SJSA1 (cell line): ENCODE results near the gene SHC3. TPM values are rescaled to one million over a fixed set of nuclear protein-coding genes. Genes with fewer than 3 reads are reported as not detected.

Experiments used
- DNase-seq, 2 experiments: peaks; one replicate each; pipeline ENCODE4 v3.0.0-alpha.2; 2015 to 2020; ENCODE audit warnings: low spot score in 2 of 2, low read depth in 1 of 2
- H3K27ac ChIP-seq: fragments of 250-450 bp; sonication (Bioruptor Pico); 2 replicates; pipeline ENCODE4 v1.5.1; 2020; ENCODE audit warnings: mild to moderate bottlenecking, moderate library complexity
- H3K27me3 ChIP-seq: fragments of 250-450 bp; sonication (Bioruptor Pico); replicated peaks from 2 replicates; pipeline ENCODE4 v1.5.1; 2020; ENCODE audit warnings: mild to moderate bottlenecking, moderate library complexity
- H3K36me3 ChIP-seq: fragments of 250-450 bp; sonication (Bioruptor Pico); 2 replicates; pipeline ENCODE4 v1.5.1; 2020; ENCODE audit warnings: mild to moderate bottlenecking
- H3K4me1 ChIP-seq: fragments of 250-450 bp; sonication (Bioruptor Pico); replicated peaks from 2 replicates; pipeline ENCODE4 v1.6.1; 2021; ENCODE audit warnings: mild to moderate bottlenecking
- H3K4me3 ChIP-seq: fragments of 250-450 bp; sonication (Bioruptor Pico); 2 replicates; pipeline ENCODE4 v1.5.1; 2020; ENCODE audit warnings: mild to moderate bottlenecking
- H3K9me3 ChIP-seq: fragments of 250-450 bp; sonication (Bioruptor Pico); replicated peaks from 2 replicates; pipeline ENCODE4 v1.5.1; 2020; ENCODE audit warnings: mild to moderate bottlenecking
- total RNA-seq: library from RNA; depleted of rRNA; stranded (reverse); fragments of >200 nt; shearing (Covaris generic); gene quantifications from 2 replicates; pipeline ENCODE4 v1.2.3, GENCODE V29; 2014

SHC3 gene
- total RNA-seq, 1 experiment from 2014 or later: 0.34 TPM

- DNase-seq: no peak
- no peaks in the 10 kb centered on the region for H3K9me3 ChIP-seq
- no peaks in the 10 kb centered on the region for H3K36me3 ChIP-seq
- no peaks in the 10 kb centered on the region for H3K27me3 ChIP-seq
- no peak overlapping the region for H3K27ac ChIP-seq
- H3K4me3 ChIP-seq: no peak overlapping the region
- no peaks in the 10 kb centered on the region for H3K4me1 ChIP-seq
Observed at GRCh38 chr9:89204801-89205200, 26.2 kb upstream of the SHC3 start.

- H3K9me3 ChIP-seq: no peaks in the 10 kb centered on the region
- no peak overlapping the region for H3K4me3 ChIP-seq
- H3K27ac ChIP-seq: no peak overlapping the region
- no peak for DNase-seq
- no peaks in the 10 kb centered on the region for H3K4me1 ChIP-seq
- no peaks in the 10 kb centered on the region for H3K27me3 ChIP-seq
- H3K36me3 ChIP-seq: no peaks in the 10 kb centered on the region
Observed at GRCh38 chr9:89195131-89195797, 16.6 kb upstream of the SHC3 start.

GRCh38 chr9:89194421-89195130 is 16.0 kb upstream of the SHC3 start:
- H3K27me3 ChIP-seq: no peaks in the 10 kb centered on the region
- no peaks in the 10 kb centered on the region for H3K9me3 ChIP-seq
- no peak for DNase-seq
- H3K27ac ChIP-seq: no peak overlapping the region
- H3K4me3 ChIP-seq: no peak overlapping the region
- no peaks in the 10 kb centered on the region for H3K36me3 ChIP-seq
- H3K4me1 ChIP-seq: no peaks in the 10 kb centered on the region

- no peaks in the 10 kb centered on the region for H3K9me3 ChIP-seq
- H3K36me3 ChIP-seq: no peaks in the 10 kb centered on the region
- H3K27me3 ChIP-seq: no peaks in the 10 kb centered on the region
- no peak for DNase-seq
- H3K4me1 ChIP-seq: no peaks in the 10 kb centered on the region
- H3K27ac ChIP-seq: no peak overlapping the region
- no peak overlapping the region for H3K4me3 ChIP-seq
Observed at GRCh38 chr9:89191004-89191403, 12.4 kb upstream of the SHC3 start.

GRCh38 chr9:89189215-89189614 is 10.6 kb upstream of the SHC3 start:
- no peak overlapping the region for H3K27ac ChIP-seq
- no peaks in the 10 kb centered on the region for H3K9me3 ChIP-seq
- H3K36me3 ChIP-seq: no peaks in the 10 kb centered on the region
- no peak for DNase-seq
- no peak overlapping the region for H3K4me3 ChIP-seq
- H3K27me3 ChIP-seq: no peaks in the 10 kb centered on the region
- no peaks in the 10 kb centered on the region for H3K4me1 ChIP-seq

GRCh38 chr9:89187950-89188349 is 9.3 kb upstream of the SHC3 start:
- H3K27me3 ChIP-seq: no peaks in the 10 kb centered on the region
- DNase-seq: no peak

GRCh38 chr9:89187541-89187940 is 8.9 kb upstream of the SHC3 start:
- Histone ChIP-seq H3K27ac (no peak overlapping the region), H3K4me1 (no peaks in the 10 kb centered on the region), H3K27me3 (no peaks in the 10 kb centered on the region), H3K9me3 (no peaks in the 10 kb centered on the region), H3K36me3 (no peaks in the 10 kb centered on the region), H3K4me3 (no peak overlapping the region)
- no peak for DNase-seq

More at GRCh38 chr9:89187950-89188349, 9.3 kb upstream of the SHC3 start:
- Histone ChIP-seq H3K36me3 (no peaks in the 10 kb centered on the region), H3K4me3 (no peak overlapping the region), H3K9me3 (no peaks in the 10 kb centered on the region), H3K27ac (no peak overlapping the region), H3K4me1 (no peaks in the 10 kb centered on the region)

- Histone ChIP-seq H3K4me1 (no peaks in the 10 kb centered on the region), H3K27me3 (no peaks in the 10 kb centered on the region), H3K9me3 (no peaks in the 10 kb centered on the region), H3K36me3 (no peaks in the 10 kb centered on the region), H3K27ac (no peak overlapping the region), H3K4me3 (no peak overlapping the region)
- DNase-seq: no peak
Observed at GRCh38 chr9:89186960-89187359, 8.3 kb upstream of the SHC3 start.

GRCh38 chr9:89185980-89186379 is 7.4 kb upstream of the SHC3 start:
- Histone ChIP-seq H3K27ac (no peak overlapping the region), H3K27me3 (no peaks in the 10 kb centered on the region), H3K9me3 (no peaks in the 10 kb centered on the region), H3K36me3 (no peaks in the 10 kb centered on the region), H3K4me1 (no peaks in the 10 kb centered on the region), H3K4me3 (no peak overlapping the region)
- no peak for DNase-seq

GRCh38 chr9:89183146-89183545 is 4.5 kb upstream of the SHC3 start:
- no peak overlapping the region for H3K4me3 ChIP-seq
- H3K27ac ChIP-seq: no peak overlapping the region
- H3K4me1 ChIP-seq: peaks cover 24% of the 10 kb centered on the region
- no peaks in the 10 kb centered on the region; the same call in 1 of the 2 replicates for H3K27me3 ChIP-seq
- no peak for DNase-seq
- H3K36me3 ChIP-seq: no peaks in the 10 kb centered on the region
- H3K9me3 ChIP-seq: no peaks in the 10 kb centered on the region

- Histone ChIP-seq H3K27me3 (peaks cover 4% of the 10 kb centered on the region), H3K4me3 (no peak overlapping the region), H3K27ac (no peak overlapping the region), H3K36me3 (no peaks in the 10 kb centered on the region), H3K4me1 (peaks cover 32% of the 10 kb centered on the region), H3K9me3 (no peaks in the 10 kb centered on the region)
- no peak for DNase-seq
Observed at GRCh38 chr9:89182369-89182768, 3.8 kb upstream of the SHC3 start.

- Histone ChIP-seq H3K9me3 (no peaks in the 10 kb centered on the region), H3K36me3 (no peaks in the 10 kb centered on the region), H3K27ac (peak overlapping the region; percentile 80), H3K4me1 (peaks cover 32% of the 10 kb centered on the region), H3K27me3 (peaks cover 21% of the 10 kb centered on the region), H3K4me3 (peak overlapping the region; percentile 27)
- DNase-seq: peak; percentile 89
Observed at GRCh38 chr9:89179895-89180734, 1.5 kb upstream of the SHC3 start.

- Histone ChIP-seq H3K27ac (peak overlapping the region; percentile 80), H3K4me1 (peaks cover 32% of the 10 kb centered on the region), H3K4me3 (peak overlapping the region; percentile 27), H3K27me3 (peaks cover 21% of the 10 kb centered on the region), H3K36me3 (no peaks in the 10 kb centered on the region), H3K9me3 (no peaks in the 10 kb centered on the region)
- no peak for DNase-seq
Observed at GRCh38 chr9:89179540-89179894, 899 bp upstream of the SHC3 start.
